DOHH2 (cell line): ENCODE data around the gene ERRFI1.

Experiments used
- EZH2phosphoT487 ChIP-seq: fragments of 200-600 bp; sonication (generic); IDR thresholded peaks from 2 replicates; pipeline ENCODE4 v1.6.1; 2017; ENCODE audit warnings: borderline replicate concordance, mild to moderate bottlenecking, antibody characterized with exemption, low read length, moderate library complexity, mixed read lengths
- TF ChIP-seq, protein P1 (sequence below): fragments of 200-600 bp; sonication (generic); IDR thresholded peaks from one replicate; pipeline ENCODE4 v1.5.1; 2014; ENCODE audit warnings: antibody characterized with exemption, mild to moderate bottlenecking, low read depth, low read length; ENCODE audit not compliant: poor library complexity, severe bottlenecking

- TF ChIP-seq, protein P1, sequence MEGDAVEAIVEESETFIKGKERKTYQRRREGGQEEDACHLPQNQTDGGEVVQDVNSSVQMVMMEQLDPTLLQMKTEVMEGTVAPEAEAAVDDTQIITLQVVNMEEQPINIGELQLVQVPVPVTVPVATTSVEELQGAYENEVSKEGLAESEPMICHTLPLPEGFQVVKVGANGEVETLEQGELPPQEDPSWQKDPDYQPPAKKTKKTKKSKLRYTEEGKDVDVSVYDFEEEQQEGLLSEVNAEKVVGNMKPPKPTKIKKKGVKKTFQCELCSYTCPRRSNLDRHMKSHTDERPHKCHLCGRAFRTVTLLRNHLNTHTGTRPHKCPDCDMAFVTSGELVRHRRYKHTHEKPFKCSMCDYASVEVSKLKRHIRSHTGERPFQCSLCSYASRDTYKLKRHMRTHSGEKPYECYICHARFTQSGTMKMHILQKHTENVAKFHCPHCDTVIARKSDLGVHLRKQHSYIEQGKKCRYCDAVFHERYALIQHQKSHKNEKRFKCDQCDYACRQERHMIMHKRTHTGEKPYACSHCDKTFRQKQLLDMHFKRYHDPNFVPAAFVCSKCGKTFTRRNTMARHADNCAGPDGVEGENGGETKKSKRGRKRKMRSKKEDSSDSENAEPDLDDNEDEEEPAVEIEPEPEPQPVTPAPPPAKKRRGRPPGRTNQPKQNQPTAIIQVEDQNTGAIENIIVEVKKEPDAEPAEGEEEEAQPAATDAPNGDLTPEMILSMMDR: no peak
- TF ChIP-seq EZH2phosphoT487: no peak
Observed at GRCh38 chr1:8017495-8018197, 8.5 kb downstream of the ERRFI1 start.
